ENCODE data around the gene COQ8A. TPM values are rescaled to one million over a fixed set of nuclear protein-coding genes. Genes with fewer than 3 reads are reported as not detected.
"Not testable (repeated sequence)": the region's sequence is repeated elsewhere in the genome, so short reads cannot be mapped to it uniquely, and the experiment has no call there.

The COQ8A gene
- total RNA-seq, 2 experiments from 2014 or later: 55.0 to 56.0 TPM

DNA sequence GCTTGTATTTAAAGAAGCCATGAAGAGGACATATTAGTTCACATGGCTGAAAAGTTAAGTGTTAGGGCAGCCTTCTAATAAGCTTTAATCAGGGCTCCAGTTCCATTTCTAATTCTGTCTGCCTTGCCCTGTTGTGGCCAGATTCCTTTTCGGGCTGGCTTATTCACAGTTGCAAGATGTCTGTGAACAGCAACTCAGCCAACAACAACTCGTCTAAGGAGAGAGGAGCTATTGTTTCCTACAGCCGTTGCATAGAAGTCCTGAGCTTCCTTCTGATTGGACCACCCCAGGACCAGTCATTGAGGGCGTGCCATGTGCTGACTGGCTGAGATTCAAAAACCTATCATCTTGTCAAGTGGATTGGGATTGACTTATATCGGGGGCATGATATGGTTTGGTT is 18.6 kb upstream of the COQ8A start:
- ATAC-seq (ENCODE audit: poor library complexity) (no peak), DNase-seq (no peak)
- CTCF ChIA-PET: no interaction called here
- H3K9me3 Mint-ChIP-seq: no peaks in the 10 kb centered on the region
- POLR2A ChIA-PET: no interaction called here
- Histone ChIP-seq H3K27ac (ENCODE audit: low read depth in 1 of 2, low read length in 2 of 2) (no peak overlapping the region), H3K9me3 (ENCODE audit: control insufficient read depth in 1 of 2, insufficient read depth in 1 of 2, low read length in 2 of 2) (no peaks in the 10 kb centered on the region), H3K27me3 (ENCODE audit: control insufficient read depth in 1 of 2, insufficient read depth in 2 of 2, low read length in 2 of 2) (no peaks in the 10 kb centered on the region), H3K36me3 (ENCODE audit: insufficient read depth, low read length) (no peaks in the 10 kb centered on the region), H3K4me3 (ENCODE audit: low read length) (no peak overlapping the region), H3K4me1 (ENCODE audit: insufficient read depth, low read length) (no peaks in the 10 kb centered on the region)
- intact Hi-C loops (cut with DNase I, micrococcal nuclease): no loop called here
- no peaks in the 10 kb centered on the region for H3K36me3 Mint-ChIP-seq (ENCODE audit: low read depth)
- TF ChIP-seq, protein P1, sequence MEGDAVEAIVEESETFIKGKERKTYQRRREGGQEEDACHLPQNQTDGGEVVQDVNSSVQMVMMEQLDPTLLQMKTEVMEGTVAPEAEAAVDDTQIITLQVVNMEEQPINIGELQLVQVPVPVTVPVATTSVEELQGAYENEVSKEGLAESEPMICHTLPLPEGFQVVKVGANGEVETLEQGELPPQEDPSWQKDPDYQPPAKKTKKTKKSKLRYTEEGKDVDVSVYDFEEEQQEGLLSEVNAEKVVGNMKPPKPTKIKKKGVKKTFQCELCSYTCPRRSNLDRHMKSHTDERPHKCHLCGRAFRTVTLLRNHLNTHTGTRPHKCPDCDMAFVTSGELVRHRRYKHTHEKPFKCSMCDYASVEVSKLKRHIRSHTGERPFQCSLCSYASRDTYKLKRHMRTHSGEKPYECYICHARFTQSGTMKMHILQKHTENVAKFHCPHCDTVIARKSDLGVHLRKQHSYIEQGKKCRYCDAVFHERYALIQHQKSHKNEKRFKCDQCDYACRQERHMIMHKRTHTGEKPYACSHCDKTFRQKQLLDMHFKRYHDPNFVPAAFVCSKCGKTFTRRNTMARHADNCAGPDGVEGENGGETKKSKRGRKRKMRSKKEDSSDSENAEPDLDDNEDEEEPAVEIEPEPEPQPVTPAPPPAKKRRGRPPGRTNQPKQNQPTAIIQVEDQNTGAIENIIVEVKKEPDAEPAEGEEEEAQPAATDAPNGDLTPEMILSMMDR (IDR thresholded peaks at IDR 0.05): no peak
- H3K4me3 Mint-ChIP-seq: no peak overlapping the region
- peaks cover 4% of the 10 kb centered on the region for H3K27me3 Mint-ChIP-seq
- H3K4me1 Mint-ChIP-seq (ENCODE audit: low read depth): no peaks in the 10 kb centered on the region
- no peak overlapping the region for H3K27ac Mint-ChIP-seq

- DNase-seq; H3K27me3 Mint-ChIP-seq; ATAC-seq (ENCODE audit: poor library complexity); H3K9me3 Mint-ChIP-seq; H3K36me3 ChIP-seq (ENCODE audit: insufficient read depth, low read length); H3K4me3 Mint-ChIP-seq; H3K27ac Mint-ChIP-seq; H3K9me3 ChIP-seq (ENCODE audit: control insufficient read depth in 1 of 2, insufficient read depth in 1 of 2, low read length in 2 of 2); H3K4me3 ChIP-seq (ENCODE audit: low read length); H3K36me3 Mint-ChIP-seq (ENCODE audit: low read depth); H3K4me1 ChIP-seq (ENCODE audit: insufficient read depth, low read length); H3K4me1 Mint-ChIP-seq (ENCODE audit: low read depth); H3K27ac ChIP-seq (ENCODE audit: low read depth in 1 of 2, low read length in 2 of 2); H3K27me3 ChIP-seq (ENCODE audit: control insufficient read depth in 1 of 2, insufficient read depth in 2 of 2, low read length in 2 of 2); CTCF ChIA-PET; POLR2A ChIA-PET: not testable (repeated sequence)
- intact Hi-C loops (cut with DNase I, micrococcal nuclease): loop anchor here in 1 of 2 experiments (10.0 kb wide), 2 partner anchors 505 to 865 kb away; partner anchors contain the start of gene H3-3A
Measured at GRCh38 chr1:226929260-226930111, 10.6 kb upstream of the COQ8A start.

DNA sequence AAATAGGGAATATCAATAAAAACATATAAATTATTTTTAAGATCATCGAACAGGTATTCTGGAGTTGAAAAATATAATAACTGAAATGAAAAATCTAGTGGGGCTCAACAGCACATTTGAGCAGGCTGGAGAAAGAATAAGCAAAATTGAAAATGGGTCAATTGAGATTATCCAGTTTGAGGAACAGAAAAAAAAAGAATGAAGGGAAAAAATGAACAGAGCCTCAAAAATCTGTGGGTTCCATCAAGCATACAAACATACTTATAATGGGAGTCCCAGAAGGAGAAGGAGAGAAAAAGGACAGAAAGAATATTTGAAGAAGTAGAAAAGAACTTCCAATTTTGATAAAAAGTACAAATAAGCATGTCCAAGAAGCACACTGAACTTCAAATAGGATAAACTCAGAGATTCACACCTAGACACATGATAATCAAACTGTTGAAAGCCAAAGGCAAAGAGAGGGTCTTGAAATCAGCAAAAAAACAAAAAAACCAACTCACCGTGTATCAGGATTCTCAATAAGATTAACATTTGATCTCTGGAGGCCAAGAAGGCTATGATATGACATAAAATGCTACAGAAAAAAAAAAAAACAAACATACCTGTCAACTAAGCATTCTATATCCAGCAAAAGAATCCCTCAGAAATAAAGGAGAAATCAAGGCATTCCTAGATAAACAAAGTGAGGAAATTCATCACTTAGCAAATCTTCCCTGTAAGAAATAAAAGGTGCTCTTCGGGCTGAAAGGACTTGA is 5.4 kb upstream of the COQ8A start:
- peaks cover 14% of the 10 kb centered on the region for H3K36me3 Mint-ChIP-seq (ENCODE audit: low read depth)
- peaks cover 20% of the 10 kb centered on the region for H3K4me1 Mint-ChIP-seq (ENCODE audit: low read depth)

More for the DNA sequence above, 5.4 kb upstream of the COQ8A start:
- intact Hi-C loops (cut with DNase I, micrococcal nuclease): loop anchor here in 1 of 2 experiments (10.0 kb wide), 2 partner anchors 510 to 870 kb away; partner anchors contain the start of gene H3-3A
- no peak overlapping the region for H3K27ac ChIP-seq (ENCODE audit: low read depth in 1 of 2, low read length in 2 of 2)
- ATAC-seq (ENCODE audit: poor library complexity): no peak
- H3K27me3 Mint-ChIP-seq: no peaks in the 10 kb centered on the region
- H3K36me3 ChIP-seq (ENCODE audit: insufficient read depth, low read length): no peaks in the 10 kb centered on the region
- ChIA-PET POLR2A (no interaction called here), CTCF (no interaction called here)
- no peak overlapping the region for H3K4me3 ChIP-seq (ENCODE audit: low read length)
- peaks cover 18% of the 10 kb centered on the region for H3K4me1 ChIP-seq (ENCODE audit: insufficient read depth, low read length)
- no peaks in the 10 kb centered on the region for H3K27me3 ChIP-seq (ENCODE audit: control insufficient read depth in 1 of 2, insufficient read depth in 2 of 2, low read length in 2 of 2)
- no peak overlapping the region for H3K4me3 Mint-ChIP-seq
- TF ChIP-seq, protein P1 (IDR thresholded peaks at IDR 0.05): no peak
- no peak for DNase-seq
- peaks cover 0 to 19% of the 10 kb centered on the region in 2 experiments for H3K9me3 ChIP-seq (ENCODE audit: control insufficient read depth in 1 of 2, insufficient read depth in 1 of 2, low read length in 2 of 2)
- no peak overlapping the region for H3K27ac Mint-ChIP-seq
- peaks cover 13% of the 10 kb centered on the region for H3K9me3 Mint-ChIP-seq

Measured in CD4-positive, alpha-beta T cell (primary cell).